ENCODE results near the gene REXO4. TPM values are rescaled to one million over a fixed set of nuclear protein-coding genes. Genes with fewer than 3 reads are reported as not detected.
A peak's percentile ranks its signal among the peaks of the same experiment; 100 is the strongest.

The REXO4 gene
- total and polyA plus RNA-seq, 7 donors: 13.2 to 25.9 (median 18.3) TPM

GRCh38 chr9:133405508-133406438 lies 12.0 kb downstream of the REXO4 start:
- no peak for TF ChIP-seq EP300 (IDR thresholded peaks at IDR 0.05)
- no peak for TF ChIP-seq POLR2A (IDR thresholded peaks at IDR 0.05)
- no peak for TF ChIP-seq CTCF (IDR thresholded peaks at IDR 0.05)
- no peak for TF ChIP-seq POLR2AphosphoS5 (IDR thresholded peaks at IDR 0.05)
- Histone ChIP-seq H3K27ac (no peak overlapping the region), H3K4me1 (no peaks in the 10 kb centered on the region), H3K27me3 (no peaks in the 10 kb centered on the region), H3K36me3 (peaks cover 6 to 63% (median 34%) of the 10 kb centered on the region in 4 donors), H3K4me3 (no peak overlapping the region), H3K9me3 (no peaks in the 10 kb centered on the region)
- 84 to 85% methylated on average over 19 of the region's 19 CpGs for WGBS, 2 donors
- DNase-seq: no peak
- intact Hi-C loops (cut with DNase I): no loop called here

- WGBS, 2 donors: 85 to 91% methylated on average over 12 of the region's 12 CpGs
These were observed 13.3 kb downstream of the REXO4 start for GRCh38 chr9:133404454-133405002.

GRCh38 chr9:133403766-133404453 lies 13.9 kb downstream of the REXO4 start:
- no peaks in the 10 kb centered on the region for H3K4me1 ChIP-seq
- H3K27me3 ChIP-seq: no peaks in the 10 kb centered on the region
- TF ChIP-seq POLR2A (IDR thresholded peaks at IDR 0.05) (no peak), CTCF (IDR thresholded peaks at IDR 0.05) (peak in 1 of 4 experiments; percentile 51), EP300 (IDR thresholded peaks at IDR 0.05) (no peak), POLR2AphosphoS5 (IDR thresholded peaks at IDR 0.05) (no peak)
- no peak overlapping the region for H3K27ac ChIP-seq
- no peak for DNase-seq
- intact Hi-C loops (cut with DNase I): no loop called here
- H3K4me3 ChIP-seq: no peak overlapping the region
- H3K9me3 ChIP-seq: no peaks in the 10 kb centered on the region
- H3K36me3 ChIP-seq: peaks cover 4 to 50% (median 20%) of the 10 kb centered on the region in 4 donors
- WGBS, 2 donors: 66 to 80% methylated on average over 16 of the region's 16 CpGs

More at GRCh38 chr9:133404454-133405002, 13.3 kb downstream of the REXO4 start:
- intact Hi-C loops (cut with DNase I): no loop called here
- Histone ChIP-seq H3K9me3 (no peaks in the 10 kb centered on the region), H3K4me1 (no peaks in the 10 kb centered on the region), H3K4me3 (no peak overlapping the region), H3K36me3 (peaks cover 4 to 57% (median 22%) of the 10 kb centered on the region in 4 donors), H3K27me3 (no peaks in the 10 kb centered on the region), H3K27ac (no peak overlapping the region)
- no peak for TF ChIP-seq EP300 (IDR thresholded peaks at IDR 0.05)
- no peak for TF ChIP-seq POLR2A (IDR thresholded peaks at IDR 0.05)
- no peak for TF ChIP-seq CTCF (IDR thresholded peaks at IDR 0.05)
- no peak for TF ChIP-seq POLR2AphosphoS5 (IDR thresholded peaks at IDR 0.05)
- no peak for DNase-seq

GRCh38 chr9:133402689-133403088 lies 15.1 kb downstream of the REXO4 start:
- Histone ChIP-seq H3K36me3 (peaks cover 4 to 38% (median 18%) of the 10 kb centered on the region in 4 donors), H3K27ac (no peak overlapping the region), H3K4me1 (no peaks in the 10 kb centered on the region), H3K9me3 (no peaks in the 10 kb centered on the region), H3K27me3 (no peaks in the 10 kb centered on the region), H3K4me3 (no peak overlapping the region)
- 79 to 80% methylated on average over 7 of the region's 7 CpGs for WGBS, 2 donors
- DNase-seq: no peak
- intact Hi-C loops (cut with DNase I): no loop called here
- no peak for TF ChIP-seq POLR2AphosphoS5 (IDR thresholded peaks at IDR 0.05)
- TF ChIP-seq CTCF (IDR thresholded peaks at IDR 0.05): no peak
- no peak for TF ChIP-seq EP300 (IDR thresholded peaks at IDR 0.05)
- no peak for TF ChIP-seq POLR2A (IDR thresholded peaks at IDR 0.05)

Measured in sigmoid colon (tissue), 7 donors.